Measurements from ENCODE around the gene LYRM4. TPM values are rescaled to one million over a fixed set of nuclear protein-coding genes. Genes with fewer than 3 reads are reported as not detected.

Gene LYRM4
- total and polyA plus RNA-seq, 2 donors (not counting 1 experiment from before 2014, with no cell fraction given): 22.1 to 29.5 TPM

GRCh38 chr6:5142131-5142530, 118.6 kb downstream of the LYRM4 start:
- Mint-ChIP-seq H3K27me3 (no peaks in the 10 kb centered on the region), H3K27ac (no peak overlapping the region), H3K4me1 (peaks cover 31% of the 10 kb centered on the region), H3K4me3 (no peak overlapping the region), H3K9me3 (ENCODE audit: insufficient read depth) (no peaks in the 10 kb centered on the region)
- Histone ChIP-seq H3K27me3 (replicated peaks in 1 of 4; ENCODE audit: control extremely low read depth in 1 of 4, control insufficient read depth in 3 of 4, insufficient read depth in 4 of 4, low read length in 3 of 4) (no peaks in the 10 kb centered on the region), H3K79me2 (ENCODE audit: control insufficient read depth, insufficient read depth, low read length) (no peaks in the 10 kb centered on the region), H3K9me3 (ENCODE audit: control extremely low read depth in 1 of 3, control insufficient read depth in 2 of 3, insufficient read depth in 1 of 3, low read length in 2 of 3) (peaks cover 0 to 6% (median 2%) of the 10 kb centered on the region in 3 donors), H2AFZ (ENCODE audit: insufficient read depth, low read depth, low read length, poor library complexity, severe bottlenecking) (no peak overlapping the region), H3K4me1 (ENCODE audit: control insufficient read depth in 2 of 2, insufficient read depth in 2 of 2, low read length in 2 of 2) (peaks cover 10 to 22% of the 10 kb centered on the region in 2 donors), H4K20me1 (ENCODE audit: control insufficient read depth, insufficient read depth, low read length, poor library complexity, severe bottlenecking) (no peaks in the 10 kb centered on the region), H3K4me2 (replicated peaks; ENCODE audit: low read depth, low read length, poor library complexity, severe bottlenecking) (no peak overlapping the region), H3K36me3 (replicated peaks in 1 of 2; ENCODE audit: control extremely low read depth in 1 of 2, control insufficient read depth in 1 of 2, extremely low read depth in 1 of 2, insufficient read depth in 2 of 2, low read length in 1 of 2) (no peaks in the 10 kb centered on the region), H3K27ac (ENCODE audit: low read length in 2 of 2) (no peak overlapping the region), H3K4me3 (ENCODE audit: control extremely low read depth in 1 of 5, extremely low read depth in 1 of 5, insufficient read depth in 1 of 5, low read depth in 2 of 5, low read length in 4 of 5) (no peak overlapping the region), H3K9ac (ENCODE audit: low read length) (no peak overlapping the region)
- no peak for ATAC-seq (ENCODE audit: low read depth)
- ChIA-PET POLR2A (no interaction called here), CTCF (interaction anchor here (0.7 to 7.2 kb wide), 11 partner anchors 8 to 264 kb away, joined by 3 to 192 read pairs (median 3); no protein-coding TSS in a partner anchor)
- intact Hi-C loops (cut with micrococcal nuclease): loop anchor here (5.0 kb wide), 1 partner anchor 140 kb away; the partner anchor contains the start of gene RPP40
- TF ChIP-seq, protein P1, sequence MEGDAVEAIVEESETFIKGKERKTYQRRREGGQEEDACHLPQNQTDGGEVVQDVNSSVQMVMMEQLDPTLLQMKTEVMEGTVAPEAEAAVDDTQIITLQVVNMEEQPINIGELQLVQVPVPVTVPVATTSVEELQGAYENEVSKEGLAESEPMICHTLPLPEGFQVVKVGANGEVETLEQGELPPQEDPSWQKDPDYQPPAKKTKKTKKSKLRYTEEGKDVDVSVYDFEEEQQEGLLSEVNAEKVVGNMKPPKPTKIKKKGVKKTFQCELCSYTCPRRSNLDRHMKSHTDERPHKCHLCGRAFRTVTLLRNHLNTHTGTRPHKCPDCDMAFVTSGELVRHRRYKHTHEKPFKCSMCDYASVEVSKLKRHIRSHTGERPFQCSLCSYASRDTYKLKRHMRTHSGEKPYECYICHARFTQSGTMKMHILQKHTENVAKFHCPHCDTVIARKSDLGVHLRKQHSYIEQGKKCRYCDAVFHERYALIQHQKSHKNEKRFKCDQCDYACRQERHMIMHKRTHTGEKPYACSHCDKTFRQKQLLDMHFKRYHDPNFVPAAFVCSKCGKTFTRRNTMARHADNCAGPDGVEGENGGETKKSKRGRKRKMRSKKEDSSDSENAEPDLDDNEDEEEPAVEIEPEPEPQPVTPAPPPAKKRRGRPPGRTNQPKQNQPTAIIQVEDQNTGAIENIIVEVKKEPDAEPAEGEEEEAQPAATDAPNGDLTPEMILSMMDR (IDR thresholded peaks at IDR 0.05): no peak
- no peak for TF ChIP-seq EZH2 (IDR thresholded peaks at IDR 0.05; ENCODE audit: borderline replicate concordance, insufficient read depth, low read depth, low read length, poor library complexity, severe bottlenecking)
- 100% methylated on average over 3 of the region's 4 CpGs for WGBS (ENCODE audit: insufficient coverage)
- no peak for DNase-seq

- peak overlapping the region; percentile 84 for H3K27ac Mint-ChIP-seq
- H3K4me1 Mint-ChIP-seq: peaks cover 42% of the 10 kb centered on the region
- Histone ChIP-seq H3K27ac (ENCODE audit: low read length in 2 of 2) (peak overlapping the region in 1 of 2 donors; percentile 57), H3K36me3 (replicated peaks in 1 of 2; ENCODE audit: control extremely low read depth in 1 of 2, control insufficient read depth in 1 of 2, extremely low read depth in 1 of 2, insufficient read depth in 2 of 2, low read length in 1 of 2) (no peaks in the 10 kb centered on the region), H4K20me1 (ENCODE audit: control insufficient read depth, insufficient read depth, low read length, poor library complexity, severe bottlenecking) (no peaks in the 10 kb centered on the region), H2AFZ (ENCODE audit: insufficient read depth, low read depth, low read length, poor library complexity, severe bottlenecking) (peak overlapping the region; percentile 55), H3K4me3 (ENCODE audit: control extremely low read depth in 1 of 5, extremely low read depth in 1 of 5, insufficient read depth in 1 of 5, low read depth in 2 of 5, low read length in 4 of 5) (peak overlapping the region in 2 of 5 experiments; percentile 45 to 57), H3K4me2 (replicated peaks; ENCODE audit: low read depth, low read length, poor library complexity, severe bottlenecking) (peak overlapping the region; percentile 59), H3K79me2 (ENCODE audit: control insufficient read depth, insufficient read depth, low read length) (no peaks in the 10 kb centered on the region), H3K27me3 (replicated peaks in 1 of 4; ENCODE audit: control extremely low read depth in 1 of 4, control insufficient read depth in 3 of 4, insufficient read depth in 4 of 4, low read length in 3 of 4) (no peaks in the 10 kb centered on the region), H3K9ac (ENCODE audit: low read length) (peak overlapping the region; percentile 62), H3K4me1 (ENCODE audit: control insufficient read depth in 2 of 2, insufficient read depth in 2 of 2, low read length in 2 of 2) (peaks cover 10 to 22% of the 10 kb centered on the region in 2 donors), H3K9me3 (ENCODE audit: control extremely low read depth in 1 of 3, control insufficient read depth in 2 of 3, insufficient read depth in 1 of 3, low read length in 2 of 3) (peaks cover 0 to 6% (median 2%) of the 10 kb centered on the region in 3 donors)
- H3K4me3 Mint-ChIP-seq: peak overlapping the region; percentile 85
- DNase-seq: no peak
- WGBS (ENCODE audit: insufficient coverage): 90% methylated on average over 2 of the region's 3 CpGs
- H3K27me3 Mint-ChIP-seq: no peaks in the 10 kb centered on the region
- CTCF ChIA-PET: interaction anchor here (0.7 to 7.2 kb wide), 10 partner anchors 9 to 265 kb away, joined by 3 to 192 read pairs (median 3); no protein-coding TSS in a partner anchor
- H3K9me3 Mint-ChIP-seq (ENCODE audit: insufficient read depth): no peaks in the 10 kb centered on the region
- POLR2A ChIA-PET: interaction anchor here (0.5 kb wide), 1 partner anchor 820 kb away, joined by 6 read pairs; no protein-coding TSS in a partner anchor
- TF ChIP-seq, protein P1 (IDR thresholded peaks at IDR 0.05): no peak
- no peak for TF ChIP-seq EZH2 (IDR thresholded peaks at IDR 0.05; ENCODE audit: borderline replicate concordance, insufficient read depth, low read depth, low read length, poor library complexity, severe bottlenecking)
- intact Hi-C loops (cut with micrococcal nuclease): loop anchor here (5.0 kb wide), 1 partner anchor 139 kb away; the partner anchor contains the start of gene RPP40
- ATAC-seq (ENCODE audit: low read depth): no peak
These were observed 119.7 kb downstream of the LYRM4 start for GRCh38 chr6:5141046-5141445.
